PC-3 (cell line): ENCODE measurements around the gene DLG1. TPM values are rescaled to one million over a fixed set of nuclear protein-coding genes. Genes with fewer than 3 reads are reported as not detected.

Source experiments
- ATAC-seq: fragments of 200-7000 bp; cut with Tn5 transposase; 2 replicates; pipeline ENCODE4 v1.9.1; 2020; ENCODE audit warnings: mild to moderate bottlenecking, moderate library complexity
- BruUV-seq: library from RNA; stranded (reverse); fragments of 400-500 nt; replicated peaks from 2 replicates; lab custom pipeline; 2021; lab: Mats Ljungman, UMichigan
- CTCF ChIA-PET: fragments of 300-600 bp; sonication (Branson Sonifier 250); formaldehyde crosslinking; loops from one replicate; lab custom pipeline; 2022; ENCODE audit warnings: antibody characterized with exemption; lab: Charles Lee
- POLR2A ChIA-PET: fragments of 300-600 bp; sonication (Branson Sonifier 250); formaldehyde crosslinking; loops from one replicate; lab custom pipeline; 2022; ENCODE audit warnings: antibody characterized with exemption; ENCODE audit not compliant: unreplicated experiment; lab: Charles Lee
- DNase-seq: peaks from one replicate; pipeline ENCODE4 v3.0.0-alpha.2; 2015
- H2AFZ ChIP-seq: fragments of 300-600 bp; sonication (generic); 2 replicates; pipeline ENCODE4 v1.6.0; 2016; ENCODE audit warnings: antibody characterized with exemption, low read length
- H3F3A ChIP-seq: fragments of 300-600 bp; sonication (generic); one replicate; pipeline ENCODE4 v1.6.0; 2017; ENCODE audit warnings: antibody characterized with exemption, low read length, control low read depth, mild to moderate bottlenecking; ENCODE audit not compliant: unreplicated experiment
- H3K27ac ChIP-seq: fragments of 300-600 bp; sonication (generic); 2 replicates; pipeline ENCODE4 v1.5.1; 2016; ENCODE audit warnings: mild to moderate bottlenecking, low read length
- H3K27me3 ChIP-seq: fragments of 300-600 bp; sonication (generic); 2 replicates; pipeline ENCODE4 v1.6.1; 2016; ENCODE audit warnings: low read length, mixed read lengths
- H3K36me3 ChIP-seq: fragments of 300-600 bp; sonication (generic); 2 replicates; pipeline ENCODE4 v1.6.1; 2016; ENCODE audit warnings: low read depth, mixed run types, low read length, mixed read lengths
- H3K4me1 ChIP-seq: fragments of 300-600 bp; sonication (generic); 2 replicates; pipeline ENCODE4 v1.5.1; 2016; ENCODE audit warnings: low read length; ENCODE audit not compliant: insufficient read depth
- H3K4me2 ChIP-seq: fragments of 300-600 bp; sonication (generic); 2 replicates; pipeline ENCODE4 v1.6.0; 2016; ENCODE audit warnings: low read length
- H3K4me3 ChIP-seq: fragments of 300-600 bp; sonication (generic); 2 replicates; pipeline ENCODE4 v1.5.1; 2016; ENCODE audit warnings: mild to moderate bottlenecking, low read length, mixed read lengths
- H3K79me2 ChIP-seq: fragments of 300-600 bp; sonication (generic); 2 replicates; pipeline ENCODE4 v1.6.1; 2017; ENCODE audit warnings: low read length, mixed read lengths
- H3K9ac ChIP-seq: fragments of 300-600 bp; sonication (generic); 2 replicates; pipeline ENCODE4 v1.6.0; 2016; ENCODE audit warnings: mild to moderate bottlenecking, low read length
- H3K9me2 ChIP-seq: fragments of 300-600 bp; sonication (generic); replicated peaks from 2 replicates; pipeline ENCODE4 v1.6.1; 2016; ENCODE audit warnings: mixed run types, low read length, mixed read lengths
- H3K9me3 ChIP-seq: fragments of 300-600 bp; sonication (generic); 2 replicates; pipeline ENCODE4 v1.6.1; 2016; ENCODE audit warnings: low read length, mixed read lengths
- H4K20me1 ChIP-seq: fragments of 300-600 bp; sonication (generic); 2 replicates; pipeline ENCODE4 v1.6.1; 2016; ENCODE audit warnings: low read length, mixed read lengths
- CTCF ChIP-seq: fragments of 300-600 bp; sonication (generic); conservative IDR thresholded peaks from 2 replicates; pipeline ENCODE4 v1.5.1; 2017; ENCODE audit warnings: antibody characterized with exemption, low read depth, mild to moderate bottlenecking, low read length
- EZH2 ChIP-seq: fragments of 300-600 bp; sonication (generic); IDR thresholded peaks from one replicate; pipeline ENCODE4 v1.6.1; 2017; ENCODE audit warnings: antibody characterized with exemption, mild to moderate bottlenecking, low read length; ENCODE audit not compliant: unreplicated experiment
- EZH2phosphoT487 ChIP-seq: fragments of 300-600 bp; sonication (generic); IDR thresholded peaks from 2 replicates; pipeline ENCODE4 v1.6.1; 2018; ENCODE audit warnings: mild to moderate bottlenecking, antibody characterized with exemption, low read length, borderline replicate concordance
- intact Hi-C: fragments of 100-400 bp; cut with micrococcal nuclease; formaldehyde crosslinking; loops from 2 replicates; pipeline ENCODE4 v1.9.0; 2023
- total RNA-seq: library from RNA; depleted of rRNA; stranded (reverse); fragments of >200 nt; gene quantifications from 2 replicates; pipeline ENCODE4 v1.2.3, GENCODE V29; 2014

DLG1 gene
- total RNA-seq, 1 experiment from 2014 or later: 60.8 TPM

GRCh38 chr3:197178998-197179397, 119.4 kb downstream of the DLG1 start:
- ChIA-PET CTCF (no interaction called here), POLR2A (no interaction called here)
- intact Hi-C loops: no loop called here
- peaks cover 7% of the 10 kb centered on the region for H3K36me3 ChIP-seq
- no peaks in the 10 kb centered on the region for H3K9me3 ChIP-seq
- no peaks in the 10 kb centered on the region for H3F3A ChIP-seq
- H3K4me3 ChIP-seq: no peak overlapping the region
- H3K4me1 ChIP-seq: no peaks in the 10 kb centered on the region
- no peak overlapping the region for H3K4me2 ChIP-seq
- ATAC-seq (no peak), DNase-seq (no peak)
- H3K9ac ChIP-seq: no peak overlapping the region
- no peak for TF ChIP-seq CTCF
- no peak for TF ChIP-seq EZH2phosphoT487
- no peak for TF ChIP-seq EZH2
- no peaks in the 10 kb centered on the region for H3K27me3 ChIP-seq
- BruUV-seq: no TSS peak
- H3K27ac ChIP-seq: no peak overlapping the region
- H4K20me1 ChIP-seq: no peaks in the 10 kb centered on the region
- H2AFZ ChIP-seq: no peak overlapping the region
- no peaks in the 10 kb centered on the region for H3K9me2 ChIP-seq
- H3K79me2 ChIP-seq: peaks cover 34% of the 10 kb centered on the region; the same call in 1 of the 2 replicates

GRCh38 chr3:197175503-197175902, 122.9 kb downstream of the DLG1 start:
- no TSS peak for BruUV-seq
- Histone ChIP-seq H3F3A (no peaks in the 10 kb centered on the region), H3K79me2 (peaks cover 40% of the 10 kb centered on the region; the same call in 1 of the 2 replicates), H3K36me3 (peaks cover 7% of the 10 kb centered on the region), H3K9ac (no peak overlapping the region), H4K20me1 (no peaks in the 10 kb centered on the region), H3K4me1 (peaks cover 4% of the 10 kb centered on the region; the same call in 1 of the 2 replicates), H3K9me2 (no peaks in the 10 kb centered on the region), H3K27ac (no peak overlapping the region), H3K4me2 (no peak overlapping the region), H3K9me3 (no peaks in the 10 kb centered on the region), H3K4me3 (no peak overlapping the region), H2AFZ (no peak overlapping the region), H3K27me3 (no peaks in the 10 kb centered on the region)
- ATAC-seq (no peak), DNase-seq (no peak)
- POLR2A ChIA-PET: no interaction called here
- CTCF ChIA-PET: no interaction called here
- intact Hi-C loops: no loop called here
- TF ChIP-seq EZH2 (no peak), CTCF (no peak), EZH2phosphoT487 (no peak)

GRCh38 chr3:197174927-197175326, 123.5 kb downstream of the DLG1 start:
- Histone ChIP-seq H3K27me3 (no peaks in the 10 kb centered on the region), H3K4me3 (no peak overlapping the region), H2AFZ (no peak overlapping the region), H3K4me1 (peaks cover 4% of the 10 kb centered on the region; the same call in 1 of the 2 replicates), H3F3A (no peaks in the 10 kb centered on the region), H3K9me3 (no peaks in the 10 kb centered on the region), H3K36me3 (peaks cover 7% of the 10 kb centered on the region), H4K20me1 (no peaks in the 10 kb centered on the region), H3K9ac (no peak overlapping the region), H3K79me2 (peaks cover 38% of the 10 kb centered on the region; the same call in 1 of the 2 replicates), H3K27ac (no peak overlapping the region), H3K4me2 (no peak overlapping the region), H3K9me2 (no peaks in the 10 kb centered on the region)
- no peak for DNase-seq
- ChIA-PET POLR2A (interaction anchor here (0.7 kb wide), 1 partner anchor 65 kb away, joined by 4 read pairs; no protein-coding TSS in a partner anchor), CTCF (no interaction called here)
- BruUV-seq: no TSS peak
- intact Hi-C loops: no loop called here
- no peak for TF ChIP-seq EZH2
- ATAC-seq: no peak
